HFFc6 (cell line): ENCODE data around the gene TRAFD1. TPM values are rescaled to one million over a fixed set of nuclear protein-coding genes. Genes with fewer than 3 reads are reported as not detected.
A peak's percentile ranks its signal among the peaks of the same experiment; 100 is the strongest.

Experiments used
- DNase-seq: peaks from one replicate; pipeline ENCODE4 v3.0.0-alpha.2; 2018
- H3K27ac Mint-ChIP-seq: 2 replicates; pipeline ENCODE4 v1.8.0; 2020; ENCODE audit warnings: mild to moderate bottlenecking, mixed read lengths
- H3K27me3 Mint-ChIP-seq: 2 replicates; pipeline ENCODE4 v1.8.0; 2021; ENCODE audit warnings: mild to moderate bottlenecking, moderate library complexity, mixed read lengths; ENCODE audit not compliant: insufficient read depth
- H3K36me3 Mint-ChIP-seq: 2 replicates; pipeline ENCODE4 v1.8.0; 2021; ENCODE audit warnings: low read depth, mixed read lengths
- H3K4me1 Mint-ChIP-seq: 2 replicates; pipeline ENCODE4 v1.8.0; 2020; ENCODE audit warnings: low read depth, mixed read lengths
- H3K4me3 Mint-ChIP-seq: 2 replicates; pipeline ENCODE4 v1.8.0; 2020; ENCODE audit warnings: mild to moderate bottlenecking, moderate library complexity, mixed read lengths
- H3K9me3 Mint-ChIP-seq: 2 replicates; pipeline ENCODE4 v1.8.0; 2020; ENCODE audit warnings: mild to moderate bottlenecking, mixed read lengths
- long read RNA-seq: library from polyadenylated mRNA; unstranded; transcript quantifications from one replicate; pipeline ENCODE4 v2.0.0, GENCODE V29; 2019
- total RNA-seq, 6 experiments: library from RNA; stranded (reverse); fragmentation: NEBNext Ultra II Directional; extraction: Animal tissue kit (Norgen Biotek cat#: 25700); gene quantifications; 2 replicates in 1 of 6; 3 replicates in 5 of 6; pipeline ENCODE4 v1.2.3, GENCODE V29; 2021
- TF ChIP-seq, protein P1 (sequence below): fragments of 200-600 bp; sonication (generic); IDR thresholded peaks from 2 replicates; pipeline ENCODE4 v1.5.0; 2021; ENCODE audit warnings: antibody characterized with exemption, mild to moderate bottlenecking

TRAFD1 gene, protein sequence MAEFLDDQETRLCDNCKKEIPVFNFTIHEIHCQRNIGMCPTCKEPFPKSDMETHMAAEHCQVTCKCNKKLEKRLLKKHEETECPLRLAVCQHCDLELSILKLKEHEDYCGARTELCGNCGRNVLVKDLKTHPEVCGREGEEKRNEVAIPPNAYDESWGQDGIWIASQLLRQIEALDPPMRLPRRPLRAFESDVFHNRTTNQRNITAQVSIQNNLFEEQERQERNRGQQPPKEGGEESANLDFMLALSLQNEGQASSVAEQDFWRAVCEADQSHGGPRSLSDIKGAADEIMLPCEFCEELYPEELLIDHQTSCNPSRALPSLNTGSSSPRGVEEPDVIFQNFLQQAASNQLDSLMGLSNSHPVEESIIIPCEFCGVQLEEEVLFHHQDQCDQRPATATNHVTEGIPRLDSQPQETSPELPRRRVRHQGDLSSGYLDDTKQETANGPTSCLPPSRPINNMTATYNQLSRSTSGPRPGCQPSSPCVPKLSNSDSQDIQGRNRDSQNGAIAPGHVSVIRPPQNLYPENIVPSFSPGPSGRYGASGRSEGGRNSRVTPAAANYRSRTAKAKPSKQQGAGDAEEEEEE
- total RNA-seq: 10 to 100 TPM; 22.8 to 25.1 (median 24.0) TPM
- long read RNA-seq, transcript TRAFD1-202 (12 exons, 2,697 nt): major isoform, 28 of 33 reads
- long read RNA-seq, partial matches to known transcripts: 4 of 33 reads
- long read RNA-seq, other reads (novel, unspliced or antisense): 0 of 33 reads

DNA sequence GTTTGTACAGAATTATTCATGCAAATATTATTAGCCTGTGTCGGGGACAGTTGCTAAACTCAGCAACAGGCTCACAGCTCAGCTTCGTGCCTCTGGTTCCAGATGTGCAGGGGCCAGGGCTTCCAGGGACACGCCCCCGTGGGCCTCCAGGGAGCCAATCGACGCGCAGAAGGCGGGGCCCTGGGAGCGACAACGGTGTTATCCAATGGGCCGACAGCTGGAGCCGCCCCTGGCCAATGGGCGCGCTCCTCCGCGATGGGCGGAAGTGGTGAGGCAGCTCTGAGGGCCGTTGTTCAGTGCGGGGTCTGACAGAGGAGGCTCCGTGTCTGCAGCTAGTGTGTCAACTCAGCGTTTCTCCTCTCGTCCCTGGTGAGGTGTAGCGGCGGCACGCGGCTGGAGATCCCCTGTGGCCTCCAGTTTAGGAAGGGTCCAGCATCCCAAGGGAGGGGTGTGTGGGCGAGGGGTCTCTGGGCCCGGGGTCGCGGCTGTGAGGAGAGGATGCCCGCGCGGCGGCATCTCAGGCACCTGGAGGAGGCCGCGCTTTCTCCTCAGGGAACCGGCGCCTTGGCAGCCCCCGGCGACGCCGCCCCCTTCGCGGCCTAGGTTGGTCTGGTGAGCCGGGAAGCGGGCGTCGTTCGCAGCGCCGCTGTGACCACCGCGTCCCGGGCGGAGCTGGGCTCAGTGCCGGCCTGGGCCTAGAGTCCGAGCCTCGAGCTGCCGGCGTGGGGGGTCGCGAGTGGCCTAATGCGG is at the start of gene TRAFD1:
Gene TRAFD1, plus strand, starts transcription at position 311 of the 750 bp plus-strand sequence. CDS start 4,963 bp downstream, outside the sequence.
- Mint-ChIP-seq H3K9me3 (no peaks in the 10 kb centered on the region), H3K4me1 (peaks cover 65% of the 10 kb centered on the region), H3K27ac (peak within 1 kb of the TSS; percentile 81), H3K4me3 (peak within 1 kb of the TSS; percentile 91), H3K36me3 (peaks cover 5% of the 10 kb centered on the region; the same call in 1 of the 2 replicates), H3K27me3 (no peaks in the 10 kb centered on the region; the same call in 1 of the 2 replicates)
- TF ChIP-seq, protein P1, sequence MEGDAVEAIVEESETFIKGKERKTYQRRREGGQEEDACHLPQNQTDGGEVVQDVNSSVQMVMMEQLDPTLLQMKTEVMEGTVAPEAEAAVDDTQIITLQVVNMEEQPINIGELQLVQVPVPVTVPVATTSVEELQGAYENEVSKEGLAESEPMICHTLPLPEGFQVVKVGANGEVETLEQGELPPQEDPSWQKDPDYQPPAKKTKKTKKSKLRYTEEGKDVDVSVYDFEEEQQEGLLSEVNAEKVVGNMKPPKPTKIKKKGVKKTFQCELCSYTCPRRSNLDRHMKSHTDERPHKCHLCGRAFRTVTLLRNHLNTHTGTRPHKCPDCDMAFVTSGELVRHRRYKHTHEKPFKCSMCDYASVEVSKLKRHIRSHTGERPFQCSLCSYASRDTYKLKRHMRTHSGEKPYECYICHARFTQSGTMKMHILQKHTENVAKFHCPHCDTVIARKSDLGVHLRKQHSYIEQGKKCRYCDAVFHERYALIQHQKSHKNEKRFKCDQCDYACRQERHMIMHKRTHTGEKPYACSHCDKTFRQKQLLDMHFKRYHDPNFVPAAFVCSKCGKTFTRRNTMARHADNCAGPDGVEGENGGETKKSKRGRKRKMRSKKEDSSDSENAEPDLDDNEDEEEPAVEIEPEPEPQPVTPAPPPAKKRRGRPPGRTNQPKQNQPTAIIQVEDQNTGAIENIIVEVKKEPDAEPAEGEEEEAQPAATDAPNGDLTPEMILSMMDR: no peak
- DNase-seq: peak; percentile 96

DNA sequence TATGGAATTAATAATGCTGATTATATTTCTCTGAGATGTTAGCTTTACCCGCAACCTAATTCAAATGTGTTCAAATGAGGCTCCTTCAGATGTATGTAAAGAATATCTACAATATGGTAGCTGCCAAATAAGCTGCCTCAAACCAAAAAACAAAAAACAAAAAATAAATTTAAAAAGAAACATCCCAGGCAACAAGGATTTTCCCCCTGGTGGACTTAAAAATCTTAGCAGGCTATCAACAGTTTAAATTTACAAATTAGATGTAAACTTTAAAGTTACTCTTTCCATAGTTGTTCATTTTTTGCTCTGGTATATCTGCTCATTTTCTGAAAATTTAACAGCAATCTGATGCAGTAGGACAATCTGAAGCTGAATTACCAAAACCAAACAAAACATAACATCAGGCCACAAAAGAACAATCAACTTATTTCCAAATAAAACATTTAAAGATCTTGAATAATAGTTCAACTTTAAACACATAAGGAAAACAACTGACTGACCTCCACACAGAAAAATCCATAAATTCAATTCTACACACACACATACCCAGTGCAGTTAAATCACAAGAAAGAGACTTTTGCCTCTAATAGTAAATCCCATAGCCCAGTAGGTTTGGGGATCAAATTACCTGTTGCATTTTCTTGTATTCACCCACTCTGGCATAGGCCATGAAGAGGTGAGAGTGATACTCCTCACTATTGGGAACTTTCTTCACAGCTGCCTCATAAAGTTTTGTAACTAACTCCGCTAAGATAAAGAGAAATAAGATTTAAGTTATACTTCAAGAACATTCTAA is 38.1 kb upstream of the TRAFD1 start:
- no peak for DNase-seq
- no peaks in the 10 kb centered on the region for H3K9me3 Mint-ChIP-seq
- H3K4me3 Mint-ChIP-seq: no peak overlapping the region
- H3K27me3 Mint-ChIP-seq: no peaks in the 10 kb centered on the region
- no peak overlapping the region for H3K27ac Mint-ChIP-seq
- peaks cover 31% of the 10 kb centered on the region for H3K36me3 Mint-ChIP-seq
- H3K4me1 Mint-ChIP-seq: peaks cover 22% of the 10 kb centered on the region
- TF ChIP-seq, protein P1: peak; percentile 67

DNA sequence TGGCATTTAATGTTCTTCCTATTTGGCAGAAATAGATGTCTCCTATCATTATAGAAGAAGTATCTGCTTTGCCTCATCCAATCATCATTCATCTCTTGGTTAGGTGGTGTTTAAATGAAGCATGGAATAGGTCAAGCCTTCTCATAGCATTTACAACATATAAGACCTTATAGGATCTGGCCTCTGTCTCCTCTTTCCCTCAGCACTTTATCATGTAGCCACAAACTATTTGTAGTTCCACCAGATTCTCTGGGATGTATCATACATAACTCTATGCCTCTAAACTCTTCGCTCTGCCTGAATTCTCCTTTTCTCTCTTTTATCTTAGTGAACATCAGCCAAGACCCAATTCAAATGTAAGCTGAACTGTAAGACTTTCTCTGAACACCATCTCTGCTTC is 37.5 kb upstream of the TRAFD1 start:
- no peak for DNase-seq
- peaks cover 28% of the 10 kb centered on the region for H3K36me3 Mint-ChIP-seq
- H3K4me3 Mint-ChIP-seq: no peak overlapping the region
- TF ChIP-seq, protein P1: no peak
- H3K27ac Mint-ChIP-seq: no peak overlapping the region
- no peaks in the 10 kb centered on the region for H3K27me3 Mint-ChIP-seq
- H3K4me1 Mint-ChIP-seq: peaks cover 22% of the 10 kb centered on the region
- no peaks in the 10 kb centered on the region for H3K9me3 Mint-ChIP-seq

DNA sequence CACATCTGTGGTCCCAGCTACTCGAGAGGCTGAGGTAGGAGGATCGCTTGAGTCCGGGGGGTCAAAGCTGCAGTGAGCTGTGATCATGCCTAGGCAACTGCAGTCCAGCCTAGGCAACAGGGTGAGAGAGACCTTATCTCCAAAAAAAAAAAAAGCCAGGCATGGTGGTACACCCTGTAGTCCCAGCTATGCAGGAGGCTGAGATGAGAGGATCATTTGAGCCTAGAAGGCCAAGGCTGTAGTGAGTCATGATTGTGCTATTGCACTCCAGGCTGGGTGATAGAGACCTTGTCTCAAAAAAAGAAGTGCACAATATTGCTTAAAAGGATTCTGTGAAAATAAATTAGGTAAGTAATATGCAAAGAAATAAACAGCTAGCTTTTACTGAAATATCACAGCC is 33.8 kb upstream of the TRAFD1 start:
- Mint-ChIP-seq H3K4me1 (peaks cover 20% of the 10 kb centered on the region), H3K4me3 (no peak overlapping the region), H3K27me3 (no peaks in the 10 kb centered on the region), H3K27ac (no peak overlapping the region), H3K36me3 (peaks cover 26% of the 10 kb centered on the region), H3K9me3 (no peaks in the 10 kb centered on the region)
- TF ChIP-seq, protein P1: no peak
- DNase-seq: no peak

DNA sequence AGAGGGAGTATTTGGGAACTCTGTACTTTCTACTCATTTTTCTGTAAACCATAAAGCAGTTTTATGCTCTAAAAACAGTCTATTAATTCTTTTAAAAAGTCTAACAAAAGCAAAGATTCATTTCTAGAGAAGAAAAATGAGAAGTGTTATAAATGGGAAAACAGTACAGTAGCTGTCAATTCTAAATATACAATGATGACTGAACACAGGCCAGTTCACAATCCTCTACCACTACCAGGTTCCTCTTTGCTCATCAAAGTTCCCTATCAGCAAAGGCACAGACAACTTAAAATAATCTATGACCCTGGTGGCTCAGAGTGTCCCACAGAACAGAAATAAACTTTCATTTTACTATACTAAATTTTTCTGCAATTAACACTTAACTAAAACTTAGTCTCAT is 29.3 kb upstream of the TRAFD1 start:
- TF ChIP-seq, protein P1: no peak
- H3K4me3 Mint-ChIP-seq: peak overlapping the region; percentile 23
- H3K36me3 Mint-ChIP-seq: peaks cover 49% of the 10 kb centered on the region
- H3K4me1 Mint-ChIP-seq: peaks cover 37% of the 10 kb centered on the region
- no peaks in the 10 kb centered on the region for H3K27me3 Mint-ChIP-seq
- H3K9me3 Mint-ChIP-seq: no peaks in the 10 kb centered on the region
- DNase-seq: no peak
- H3K27ac Mint-ChIP-seq: peak overlapping the region; percentile 83
